Skeletal muscle tissue (tissue), 4 donors: ENCODE data around the gene HDHD5. TPM values are rescaled to one million over a fixed set of nuclear protein-coding genes. Genes with fewer than 3 reads are reported as not detected.

Experiments used
- H3K27ac ChIP-seq: one replicate; pipeline ENCODE4 v1.7.0; 2013; ENCODE audit warnings: mild to moderate bottlenecking, low read depth, low read length, inconsistent platforms
- H3K27me3 ChIP-seq, 3 donors: one replicate each; pipeline ENCODE4 v1.7.0; 2013; ENCODE audit warnings: low read length in 3 of 3; ENCODE audit not compliant: control insufficient read depth in 3 of 3, insufficient read depth in 3 of 3
- H3K36me3 ChIP-seq, 3 donors: one replicate each; pipeline ENCODE4 v1.7.0; 2013; ENCODE audit warnings: low read length in 3 of 3; ENCODE audit not compliant: control insufficient read depth in 3 of 3, insufficient read depth in 3 of 3
- H3K4me1 ChIP-seq, 3 donors: one replicate each; pipeline ENCODE4 v1.7.0; 2013; ENCODE audit warnings: low read length in 3 of 3, mild to moderate bottlenecking in 3 of 3; ENCODE audit not compliant: control insufficient read depth in 3 of 3, insufficient read depth in 3 of 3
- H3K4me3 ChIP-seq, 3 donors: one replicate each; pipeline ENCODE4 v1.7.0; 2013; ENCODE audit warnings: low read length in 3 of 3
- H3K9ac ChIP-seq, 3 donors: one replicate each; pipeline ENCODE4 v1.7.0; 2013; ENCODE audit warnings: low read length in 3 of 3, mild to moderate bottlenecking in 3 of 3, moderate library complexity in 2 of 3, low read depth in 1 of 3
- H3K9me3 ChIP-seq, 3 donors: one replicate each; pipeline ENCODE4 v1.7.0; 2013; ENCODE audit warnings: low read length in 3 of 3; ENCODE audit not compliant: control insufficient read depth in 3 of 3
- total RNA-seq: library from RNA; depleted of rRNA; stranded (reverse); fragments of >200 nt; gene quantifications from one replicate; pipeline ENCODE4 v1.2.3, GENCODE V29; 2014
- donor health status: Osteomylitis.

Gene HDHD5
- total RNA-seq, 1 donor from 2014 or later = 42.8 TPM

GRCh38 chr22:17176715-17177114 is 17.6 kb upstream of the HDHD5 start:
- no peak overlapping the region for H3K9ac ChIP-seq
- H3K9me3 ChIP-seq = no peaks in the 10 kb centered on the region
- H3K27me3 ChIP-seq = no peaks in the 10 kb centered on the region
- peaks cover 0 to 2% (median 0%) of the 10 kb centered on the region in 3 donors for H3K36me3 ChIP-seq
- no peak overlapping the region for H3K27ac ChIP-seq
- no peak overlapping the region for H3K4me3 ChIP-seq
- peaks cover 11 to 12% (median 12%) of the 10 kb centered on the region in 3 donors for H3K4me1 ChIP-seq

- H3K27ac ChIP-seq = peak overlapping the region; percentile 88
- peaks cover 21 to 31% (median 25%) of the 10 kb centered on the region in 3 donors for H3K4me1 ChIP-seq
- H3K27me3 ChIP-seq = no peaks in the 10 kb centered on the region
- H3K9me3 ChIP-seq = no peaks in the 10 kb centered on the region
- H3K4me3 ChIP-seq = peak overlapping the region; percentile 80 to 93 (median 82)
- H3K9ac ChIP-seq = peak overlapping the region; percentile 75 to 94 (median 89)
- H3K36me3 ChIP-seq = no peaks in the 10 kb centered on the region
These were observed 13.2 kb upstream of the HDHD5 start for GRCh38 chr22:17172029-17172833.

GRCh38 chr22:17171153-17172028 is 12.3 kb upstream of the HDHD5 start:
- peak overlapping the region; percentile 80 to 93 (median 82) for H3K4me3 ChIP-seq
- no peaks in the 10 kb centered on the region for H3K9me3 ChIP-seq
- no peaks in the 10 kb centered on the region for H3K36me3 ChIP-seq
- H3K4me1 ChIP-seq = peaks cover 25 to 39% (median 31%) of the 10 kb centered on the region in 3 donors
- H3K9ac ChIP-seq = peak overlapping the region; percentile 89 to 94 (median 91)
- peak overlapping the region; percentile 88 for H3K27ac ChIP-seq
- no peaks in the 10 kb centered on the region for H3K27me3 ChIP-seq

GRCh38 chr22:17167486-17167885 is 8.4 kb upstream of the HDHD5 start:
- Histone ChIP-seq H3K27ac (no peak overlapping the region), H3K27me3 (no peaks in the 10 kb centered on the region), H3K4me3 (peak overlapping the region; percentile 43 to 64 (median 61))

GRCh38 chr22:17164392-17165024 is 5.4 kb upstream of the HDHD5 start:
- no peaks in the 10 kb centered on the region for H3K9me3 ChIP-seq
- H3K27ac ChIP-seq = no peak overlapping the region
- no peak overlapping the region for H3K4me3 ChIP-seq
- peaks cover 20 to 31% (median 25%) of the 10 kb centered on the region in 3 donors for H3K4me1 ChIP-seq
- H3K36me3 ChIP-seq = no peaks in the 10 kb centered on the region
- H3K9ac ChIP-seq = no peak overlapping the region
- H3K27me3 ChIP-seq = no peaks in the 10 kb centered on the region

More at GRCh38 chr22:17167486-17167885, 8.4 kb upstream of the HDHD5 start:
- Histone ChIP-seq H3K36me3 (no peaks in the 10 kb centered on the region), H3K9me3 (no peaks in the 10 kb centered on the region), H3K9ac (peak overlapping the region in 2 of 3 donors; percentile 65 to 66), H3K4me1 (peaks cover 21 to 34% (median 27%) of the 10 kb centered on the region in 3 donors)

GRCh38 chr22:17162731-17163130 is 3.7 kb upstream of the HDHD5 start:
- no peaks in the 10 kb centered on the region for H3K9me3 ChIP-seq

GRCh38 chr22:17161991-17162390 is 2.9 kb upstream of the HDHD5 start:
- no peak overlapping the region for H3K27ac ChIP-seq
- H3K4me3 ChIP-seq = no peak overlapping the region
- H3K9ac ChIP-seq = no peak overlapping the region
- H3K9me3 ChIP-seq = no peaks in the 10 kb centered on the region
- peaks cover 26 to 30% (median 29%) of the 10 kb centered on the region in 3 donors for H3K4me1 ChIP-seq
- H3K36me3 ChIP-seq = no peaks in the 10 kb centered on the region
- H3K27me3 ChIP-seq = no peaks in the 10 kb centered on the region

More at GRCh38 chr22:17162731-17163130, 3.7 kb upstream of the HDHD5 start:
- H3K4me1 ChIP-seq = peaks cover 24 to 33% (median 29%) of the 10 kb centered on the region in 3 donors
- H3K9ac ChIP-seq = no peak overlapping the region
- no peak overlapping the region for H3K27ac ChIP-seq
- H3K4me3 ChIP-seq = no peak overlapping the region
- no peaks in the 10 kb centered on the region for H3K27me3 ChIP-seq
- H3K36me3 ChIP-seq = no peaks in the 10 kb centered on the region

GRCh38 chr22:17159504-17159951 is 451 bp upstream of the HDHD5 start:
- Histone ChIP-seq H3K4me3 (peak overlapping the region; percentile 81 to 88 (median 88)), H3K9ac (peak overlapping the region; percentile 83 to 93 (median 90)), H3K4me1 (peaks cover 28 to 29% (median 29%) of the 10 kb centered on the region in 3 donors), H3K9me3 (no peaks in the 10 kb centered on the region), H3K36me3 (no peaks in the 10 kb centered on the region), H3K27ac (peak overlapping the region; percentile 85), H3K27me3 (no peaks in the 10 kb centered on the region)

GRCh38 chr22:17158176-17158567 is 905 bp downstream of the HDHD5 start:
- Histone ChIP-seq H3K27me3 (no peaks in the 10 kb centered on the region), H3K36me3 (no peaks in the 10 kb centered on the region), H3K9ac (peak overlapping the region; percentile 67 to 93 (median 76)), H3K4me3 (peak overlapping the region; percentile 74 to 88 (median 88)), H3K9me3 (no peaks in the 10 kb centered on the region), H3K27ac (peak overlapping the region; percentile 85), H3K4me1 (peaks cover 29 to 32% (median 29%) of the 10 kb centered on the region in 3 donors)
